NCI-H2196 treated with DMSO at 0.1 percent for 48 hours (cell line): Measurements from ENCODE around the gene CELF4.

Experiments
- DNase-seq: peaks from one replicate; lab custom pipeline; 2025; ENCODE audit not compliant: unreplicated experiment; lab: John Stamatoyannopoulos, UW

CELF4 gene

DNA sequence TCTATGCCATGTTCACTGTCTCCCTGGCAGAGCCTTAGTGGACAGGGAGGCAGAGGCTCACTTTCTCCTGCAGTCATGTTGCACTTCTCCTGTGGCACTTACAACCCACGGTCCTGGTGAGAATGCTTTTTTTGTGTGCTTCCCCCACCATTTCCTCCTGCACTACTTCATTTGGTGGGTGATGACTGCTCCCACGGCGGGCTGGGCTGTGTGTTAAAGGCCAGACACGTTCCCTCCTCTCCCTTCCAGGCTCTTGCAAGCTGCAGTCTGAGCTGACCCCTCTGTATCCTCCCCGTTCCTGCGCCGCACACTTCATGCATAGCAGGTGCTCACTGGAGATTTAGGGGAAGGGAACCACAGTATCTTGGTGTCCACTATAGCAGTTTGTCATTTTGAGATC, 170.5 kb downstream of the CELF4 start:
- no peak for DNase-seq

DNA sequence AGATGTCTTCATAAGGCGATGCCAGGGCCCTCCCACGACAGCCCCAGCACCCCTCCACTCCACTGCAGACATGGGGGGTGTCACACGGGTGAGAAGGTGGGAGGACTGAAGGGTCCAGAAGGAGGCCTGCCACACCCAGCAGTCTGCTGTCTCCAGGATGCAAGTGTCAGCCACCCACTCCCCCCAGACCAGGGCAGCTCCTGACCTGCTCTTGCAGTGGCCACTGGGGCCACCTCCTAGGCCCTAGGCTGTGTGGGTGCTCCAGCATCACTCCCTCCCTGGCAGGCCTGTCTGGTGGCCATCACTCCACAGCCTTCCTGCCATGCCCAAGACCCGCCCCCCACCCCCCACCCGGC, 171.0 kb downstream of the CELF4 start:
- no peak for DNase-seq

DNA sequence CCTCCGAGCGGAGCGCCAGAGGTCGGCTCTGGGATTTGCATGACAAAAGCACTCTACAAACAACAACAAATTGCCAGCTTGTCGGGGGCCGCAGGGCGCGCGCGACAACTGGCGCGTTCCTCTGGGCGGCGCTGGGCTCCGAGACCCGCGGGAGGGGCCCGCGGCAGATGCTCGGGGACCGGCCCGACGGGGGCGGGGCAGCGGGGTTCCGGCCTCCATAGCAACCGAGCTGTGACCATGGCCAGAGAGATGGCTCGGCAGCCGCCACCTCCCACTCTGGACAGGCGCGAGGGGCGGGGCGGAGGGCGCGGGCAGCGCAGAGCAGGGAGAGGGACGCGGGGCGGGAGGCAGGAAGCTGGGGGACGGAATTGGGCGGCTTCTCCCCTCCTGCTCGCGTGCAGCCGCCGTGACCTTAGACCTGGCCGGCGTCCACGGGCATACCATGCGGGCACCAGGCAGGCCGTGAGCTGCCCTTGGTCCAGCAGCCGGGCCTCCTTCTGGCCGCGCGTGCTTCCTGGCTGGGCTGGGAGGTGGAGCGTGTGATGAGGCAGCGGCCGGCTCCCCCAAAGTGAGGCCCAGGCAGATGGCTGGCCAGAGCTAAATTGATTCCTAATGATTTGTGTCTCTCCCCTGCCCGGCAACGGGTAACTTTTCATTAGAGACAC, 171.5 kb downstream of the CELF4 start:
- DNase-seq = peak; percentile 77

DNA sequence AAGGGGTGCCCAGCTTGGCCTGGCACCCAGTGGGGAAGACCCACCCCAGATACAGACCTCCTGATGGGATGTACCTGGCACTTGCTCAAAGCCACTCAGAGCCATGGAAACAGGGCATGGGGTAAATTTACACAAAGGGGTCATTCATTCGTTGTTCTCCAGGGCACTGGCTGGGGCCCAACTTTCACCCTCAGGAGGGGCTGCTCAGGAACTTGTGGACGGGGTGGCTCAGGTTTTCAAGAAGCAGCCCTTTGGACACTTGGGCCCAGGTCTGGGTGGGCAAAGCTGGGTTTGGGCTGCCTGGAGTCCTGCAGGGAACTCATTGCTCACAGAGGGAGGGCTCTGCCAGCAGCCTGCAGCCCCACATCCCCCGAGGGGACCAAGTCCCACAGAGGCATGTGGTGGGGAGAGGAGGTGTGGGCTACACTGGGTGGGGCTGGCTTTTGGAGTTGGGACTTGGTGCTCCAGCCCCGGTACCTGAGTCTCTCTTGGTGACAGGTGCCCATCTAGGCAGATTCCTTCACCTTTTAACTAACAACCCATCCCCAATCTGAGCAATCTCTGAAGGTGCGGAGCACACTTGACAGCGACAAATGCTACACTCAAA, 172.3 kb downstream of the CELF4 start:
- no peak for DNase-seq

DNA sequence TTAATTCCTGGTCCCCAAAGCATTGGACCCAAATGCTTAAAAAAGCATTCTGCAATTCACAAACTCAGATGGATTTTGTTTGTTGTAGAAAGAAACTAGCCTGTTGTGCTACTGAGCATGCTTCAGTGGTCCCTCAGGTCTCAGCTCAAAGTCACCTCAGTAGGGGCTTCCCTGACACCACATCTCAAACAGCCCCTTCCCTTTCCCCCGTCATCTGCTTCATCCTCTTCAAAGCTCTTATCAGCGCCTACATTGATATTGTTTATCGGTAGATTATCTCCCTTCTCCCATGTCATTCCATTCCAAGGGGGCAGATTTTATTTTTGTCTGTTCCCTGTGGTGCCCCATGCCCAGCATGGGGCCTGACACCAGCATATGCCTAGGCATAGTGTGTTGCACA, 172.9 kb downstream of the CELF4 start:
- no peak for DNase-seq

DNA sequence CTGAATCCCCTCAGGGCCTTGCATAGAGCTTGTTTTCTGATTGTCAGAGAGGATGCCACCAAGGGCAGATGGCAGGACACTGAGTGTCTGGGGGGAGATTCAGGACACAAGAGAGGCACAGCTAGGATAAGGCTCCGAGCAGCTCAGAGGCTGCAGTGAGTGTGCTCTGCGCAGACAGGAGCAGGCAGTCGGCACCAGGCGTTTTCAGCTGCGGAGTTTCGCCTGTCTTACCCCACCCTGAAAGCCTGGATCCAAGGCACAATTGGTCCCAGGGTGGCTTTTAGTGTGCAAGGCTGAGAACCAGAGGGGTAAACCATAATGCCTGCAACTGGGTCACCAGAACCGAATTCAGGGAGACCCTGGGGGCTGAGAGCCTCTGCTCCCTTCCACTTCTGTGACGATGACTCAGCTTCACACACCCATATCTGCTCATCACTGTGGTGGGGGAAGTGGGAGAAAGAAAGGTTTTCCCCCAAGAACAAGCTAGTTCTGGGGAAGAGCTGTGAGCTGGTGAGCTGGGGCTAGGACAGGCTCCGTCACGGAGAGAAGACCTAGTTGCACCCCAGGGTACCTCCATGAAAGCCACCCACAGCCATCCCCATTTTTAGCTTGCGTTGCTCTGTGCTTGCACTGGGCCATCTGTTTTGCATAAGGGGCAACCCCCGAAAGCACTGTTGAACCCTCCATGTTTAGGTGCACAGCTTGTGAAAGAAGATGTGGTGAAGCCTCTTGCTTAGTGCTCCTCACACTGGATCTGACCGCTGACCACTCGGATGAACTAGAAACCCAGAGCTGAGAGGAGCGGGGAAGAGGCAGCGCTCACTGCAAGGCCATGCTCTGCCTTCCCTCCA, 173.7 kb downstream of the CELF4 start:
- DNase-seq = no peak

DNA sequence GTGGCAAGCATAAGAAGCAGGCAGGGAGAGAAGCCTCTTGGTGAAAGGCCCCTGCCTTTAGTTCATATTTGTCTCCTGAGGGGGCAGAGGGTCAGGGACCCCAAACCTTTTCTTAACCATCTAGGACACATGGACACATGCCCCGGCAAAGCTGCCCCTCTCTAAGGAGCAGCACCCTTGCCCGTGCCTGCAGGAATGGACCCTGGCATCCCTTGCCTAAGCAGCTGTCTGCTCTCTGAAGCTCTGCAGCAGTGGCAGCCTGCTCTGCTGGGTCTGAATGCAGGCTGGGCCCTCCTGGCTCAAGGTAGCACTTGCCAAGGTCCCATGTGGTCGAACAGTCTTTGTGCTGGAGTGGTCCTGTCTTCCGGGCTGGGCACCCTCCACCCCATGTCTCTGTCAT, 174.4 kb downstream of the CELF4 start:
- DNase-seq = no peak

DNA sequence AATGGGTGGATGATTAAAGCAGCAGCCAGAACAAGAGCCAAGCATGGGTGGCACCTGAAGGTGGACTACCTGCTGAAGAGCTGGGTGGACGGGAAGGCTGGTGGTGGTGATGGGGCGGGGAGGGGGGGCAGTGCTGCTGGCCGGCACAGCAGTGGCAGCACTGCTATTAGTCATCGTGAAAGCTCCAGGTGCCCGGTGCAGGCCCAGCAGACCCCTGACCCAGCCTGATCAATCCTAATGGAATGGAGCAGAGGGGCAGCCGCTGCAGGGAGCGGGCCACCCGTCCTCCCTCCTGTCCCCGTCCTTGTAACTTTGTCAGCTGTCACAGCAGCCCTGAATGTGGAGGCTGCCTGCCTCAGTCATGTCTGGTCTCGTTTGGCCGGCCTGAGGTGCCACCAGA, 174.9 kb downstream of the CELF4 start:
- no peak for DNase-seq

DNA sequence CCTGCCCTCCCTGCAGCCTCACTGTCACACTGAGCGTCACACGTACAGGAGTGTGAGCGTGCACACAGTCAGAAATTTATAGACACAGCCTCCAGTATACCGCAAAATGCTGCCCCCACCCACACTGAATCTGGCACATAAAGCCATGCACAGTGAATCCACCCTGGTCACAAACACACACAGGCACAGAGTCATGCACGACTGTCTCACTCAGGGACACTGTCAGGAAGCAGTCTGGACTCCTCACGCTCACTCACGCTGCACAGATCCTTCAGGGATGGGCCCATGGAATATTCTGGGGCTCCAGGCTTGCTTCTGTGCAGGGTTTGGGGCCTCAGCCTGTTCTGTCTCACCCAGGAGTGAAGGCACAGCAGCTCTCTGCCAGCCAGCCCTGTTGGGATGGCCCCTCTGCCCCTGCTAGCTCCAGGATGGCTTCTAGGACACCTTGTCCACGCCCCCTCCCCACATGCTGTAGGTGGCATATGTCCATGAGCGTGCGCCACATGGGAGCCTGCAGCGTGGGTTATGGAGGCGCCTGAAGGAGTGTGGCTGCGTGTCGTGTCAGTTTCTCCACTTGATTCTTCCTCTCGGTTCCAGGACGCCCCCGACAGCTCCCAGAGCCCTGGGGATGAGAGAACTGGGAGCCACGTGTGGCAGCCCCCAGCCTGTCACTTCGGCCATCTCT, 175.8 kb downstream of the CELF4 start:
- no peak for DNase-seq

DNA sequence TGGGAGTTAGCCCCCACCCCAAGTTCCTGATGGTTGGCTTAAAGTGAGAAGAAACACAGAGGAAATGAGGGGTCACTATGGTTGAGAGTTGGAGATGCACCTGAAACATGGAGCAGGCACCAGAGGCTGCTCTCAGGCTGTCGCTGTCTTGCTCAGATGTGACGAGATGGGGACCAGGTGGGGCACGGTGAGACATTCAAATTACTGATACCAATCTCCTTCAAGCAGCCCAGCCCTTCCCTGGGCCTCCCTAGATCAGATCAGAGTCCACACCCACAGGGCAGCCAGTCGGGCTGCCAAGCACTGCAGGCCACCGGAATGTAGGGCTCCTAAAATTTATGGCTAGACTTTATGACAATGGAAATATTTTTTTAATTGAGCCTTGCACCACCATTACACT, 176.6 kb downstream of the CELF4 start:
- no peak for DNase-seq

DNA sequence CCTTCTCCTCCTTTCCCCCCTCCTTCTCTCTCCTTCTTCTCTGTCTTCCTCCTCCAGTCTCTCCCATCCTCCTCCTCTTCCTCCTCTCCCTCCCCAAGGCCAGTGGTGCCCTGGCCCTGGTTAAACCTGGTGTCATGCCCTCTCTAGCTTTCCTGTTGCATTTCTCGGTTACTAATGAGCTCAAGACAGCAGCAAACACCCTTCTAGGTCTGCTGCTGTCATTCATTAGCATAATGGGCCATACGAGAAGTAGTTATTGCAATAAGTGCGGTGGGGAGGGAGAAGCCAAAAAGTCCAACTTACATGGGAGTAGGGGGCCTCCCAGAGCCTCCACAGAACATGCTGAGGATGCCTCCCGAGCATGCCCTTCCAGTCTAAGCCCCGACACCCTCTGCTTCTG, 177.2 kb downstream of the CELF4 start:
- no peak for DNase-seq

DNA sequence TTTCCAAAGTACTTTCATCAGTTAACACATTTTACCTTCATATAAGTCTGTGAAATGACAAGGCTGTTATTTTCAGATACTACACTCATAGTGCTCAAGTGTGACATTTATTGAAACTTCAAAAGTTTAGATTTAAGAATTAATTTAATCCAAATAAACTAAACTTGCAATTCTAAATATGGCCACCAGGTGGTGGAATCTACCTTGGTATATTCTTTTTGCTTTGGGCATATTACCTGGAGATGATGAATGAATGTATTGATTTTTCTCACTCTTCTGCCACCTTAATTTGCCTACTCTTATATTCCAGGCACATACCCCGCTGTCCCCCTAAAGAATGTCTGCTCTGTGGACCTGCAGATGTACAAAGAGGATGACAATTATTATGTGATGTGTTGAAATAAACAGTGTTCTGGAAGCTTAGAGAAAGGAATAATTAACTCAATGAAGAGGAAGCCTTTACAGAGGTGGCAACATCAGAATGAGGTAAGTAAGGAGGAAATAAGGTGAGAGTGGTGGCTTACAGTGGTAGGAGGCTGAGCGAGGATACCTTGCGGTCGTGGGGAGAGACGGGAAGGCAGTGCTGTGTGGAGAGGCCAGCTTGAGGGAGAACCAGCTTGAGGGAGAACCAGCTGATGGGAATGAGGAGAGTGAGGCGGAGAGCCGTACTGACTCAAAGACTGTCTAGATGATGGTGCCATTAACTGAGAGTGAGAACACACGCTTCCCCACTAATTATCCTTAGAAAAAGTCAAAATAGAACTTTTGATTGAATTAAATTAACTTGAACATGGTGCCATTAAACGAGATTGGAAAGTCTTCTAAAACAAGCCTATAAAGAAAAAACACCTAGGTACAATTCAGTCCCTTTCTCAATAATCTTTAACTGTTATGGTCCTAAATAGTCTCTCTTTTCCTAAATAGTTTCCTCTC, 179.5 kb downstream of the CELF4 start:
- DNase-seq = no peak

DNA sequence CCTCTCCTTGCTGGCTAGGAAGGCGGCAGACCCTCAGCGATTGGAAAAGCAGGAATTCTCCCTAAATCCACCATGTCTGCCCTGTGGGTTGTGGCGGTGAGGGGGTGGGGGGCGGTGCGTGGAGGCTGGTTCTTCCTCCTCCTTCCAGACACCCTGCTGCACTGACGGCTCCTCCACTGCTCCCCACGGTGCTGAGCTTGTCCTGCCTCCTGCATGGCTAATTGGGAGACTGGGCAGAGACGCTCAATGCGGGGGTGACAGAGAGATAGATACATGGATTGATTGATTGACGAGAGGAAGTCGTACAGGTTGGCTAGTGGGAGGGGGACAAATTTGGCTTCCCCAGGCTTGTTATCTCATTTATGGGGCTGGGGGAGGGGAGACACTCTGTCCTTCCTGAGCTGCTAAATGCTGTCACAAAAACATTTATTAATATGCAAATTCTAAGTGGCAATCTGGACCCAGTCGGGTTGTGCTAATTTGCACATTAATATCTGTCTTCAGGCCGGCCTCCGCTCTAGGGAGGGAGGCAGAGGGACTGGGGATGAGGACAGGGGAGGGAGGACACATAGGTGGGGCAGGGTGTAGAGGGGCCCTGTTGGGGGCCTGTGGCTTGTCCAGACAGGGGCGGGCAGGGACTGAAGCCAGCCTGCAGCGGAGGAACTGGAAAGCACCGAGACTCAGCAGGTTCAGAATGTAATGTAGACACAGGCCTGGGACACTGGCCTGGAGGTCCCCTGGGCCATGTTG, 181.6 kb downstream of the CELF4 start:
- DNase-seq = no peak

DNA sequence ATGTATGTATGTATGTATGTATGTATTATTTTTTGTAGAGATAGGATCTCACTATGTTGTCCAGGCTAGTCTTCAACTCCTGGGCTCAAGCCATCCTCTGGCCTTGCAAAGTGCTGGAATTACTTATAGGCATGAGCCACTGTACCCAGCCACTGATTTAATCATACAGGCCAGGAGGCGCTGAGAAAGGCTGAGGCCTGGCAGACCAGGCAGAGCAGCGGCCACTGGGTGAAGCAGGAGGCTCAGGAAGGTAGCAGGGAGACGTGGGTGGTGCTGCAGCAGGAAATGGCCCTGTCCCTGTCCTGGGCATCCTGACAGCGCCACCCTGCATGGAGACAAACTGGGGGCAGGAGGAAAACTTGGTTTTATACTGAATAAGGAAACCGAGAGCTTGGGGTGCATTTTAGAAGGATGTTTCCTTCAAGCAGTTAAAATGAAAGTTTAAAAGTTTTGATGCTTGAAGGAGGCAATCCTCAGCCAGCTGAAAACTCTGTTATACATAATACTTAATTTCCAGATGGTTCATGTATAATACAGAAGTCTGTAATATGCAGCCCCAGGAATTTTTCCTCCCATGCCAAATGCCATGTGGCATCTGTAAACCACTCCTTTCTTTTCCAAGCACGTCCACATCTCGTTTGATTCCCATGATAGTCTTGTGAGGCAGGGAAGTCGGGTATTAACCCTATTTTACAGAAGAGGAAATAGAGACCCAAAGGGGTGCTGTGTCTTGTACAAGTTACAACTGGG, 182.4 kb downstream of the CELF4 start:
- no peak for DNase-seq

DNA sequence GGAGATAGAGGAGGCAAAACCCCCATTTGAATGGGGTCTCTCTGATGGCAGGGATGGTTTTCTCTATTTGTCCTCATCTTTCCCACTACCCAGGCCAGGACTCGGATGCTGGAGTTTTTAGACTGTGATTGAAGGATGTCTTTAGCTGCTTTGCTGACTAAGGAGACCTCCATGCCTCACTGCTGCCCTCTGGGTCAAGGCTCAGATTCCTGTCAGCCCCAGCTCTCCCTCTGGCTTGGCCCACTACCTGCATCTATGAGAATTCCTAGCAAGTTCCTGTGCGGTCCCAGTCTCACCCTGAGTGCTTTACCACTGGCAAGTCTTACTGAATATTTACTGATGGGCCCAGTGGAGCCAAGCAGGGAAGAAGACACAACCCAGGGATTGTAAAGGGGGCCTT, 184.0 kb downstream of the CELF4 start:
- no peak for DNase-seq

DNA sequence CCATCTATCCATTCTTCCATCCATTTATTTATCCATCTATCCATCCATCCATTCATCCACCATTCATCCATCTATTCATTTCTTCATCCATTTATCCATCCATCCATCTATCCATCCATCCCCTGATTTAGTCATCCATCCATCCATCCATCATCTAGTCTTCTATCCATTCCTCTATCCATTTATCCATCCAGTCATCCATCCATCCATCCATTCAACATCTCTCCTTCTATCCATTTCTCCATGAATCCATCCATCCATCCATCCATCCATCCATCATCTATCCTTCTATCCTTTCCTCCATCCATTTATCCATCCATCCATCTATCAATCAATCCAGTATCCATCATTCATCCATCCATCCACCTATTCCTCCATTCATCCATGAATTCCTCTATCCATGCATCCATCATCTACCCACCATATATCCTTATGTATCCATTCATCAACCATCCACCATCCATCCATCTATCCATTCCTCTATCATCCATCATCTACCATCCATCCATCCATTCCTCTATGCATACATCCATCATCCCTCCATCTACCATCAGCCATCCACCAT, 185.0 kb downstream of the CELF4 start:
- DNase-seq = no peak

DNA sequence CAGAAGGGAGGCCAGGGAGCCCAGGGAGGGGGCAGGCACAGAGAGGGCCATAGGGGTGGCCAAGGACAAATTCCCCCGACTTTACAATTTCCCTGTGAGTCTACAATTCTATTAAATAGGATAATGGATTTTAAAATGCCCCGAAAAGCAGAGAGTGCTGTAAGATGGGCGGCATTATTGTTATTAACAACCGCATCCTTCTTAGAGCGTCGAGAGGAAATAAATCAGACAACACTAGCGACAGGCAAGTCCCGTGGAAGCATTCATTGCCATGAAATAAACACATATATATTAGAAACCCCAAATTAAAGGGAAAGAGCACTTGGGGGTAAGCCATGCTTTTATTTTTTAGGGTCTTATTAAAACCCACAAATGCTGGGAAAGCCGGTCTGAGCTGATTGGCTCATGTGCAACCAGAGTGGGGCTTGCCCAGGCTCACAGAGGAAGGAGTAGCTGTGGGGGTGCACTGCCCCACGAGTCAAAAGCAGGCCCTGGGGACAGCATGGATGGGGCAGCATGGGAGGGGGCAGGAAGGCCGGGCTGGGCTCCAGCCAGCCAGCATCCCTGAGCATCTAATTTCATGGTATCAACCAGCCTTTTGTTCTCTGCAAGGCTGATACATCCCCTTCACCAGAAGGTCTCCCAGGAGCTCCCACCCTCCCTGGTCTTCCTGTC, 187.1 kb downstream of the CELF4 start:
- DNase-seq = no peak

DNA sequence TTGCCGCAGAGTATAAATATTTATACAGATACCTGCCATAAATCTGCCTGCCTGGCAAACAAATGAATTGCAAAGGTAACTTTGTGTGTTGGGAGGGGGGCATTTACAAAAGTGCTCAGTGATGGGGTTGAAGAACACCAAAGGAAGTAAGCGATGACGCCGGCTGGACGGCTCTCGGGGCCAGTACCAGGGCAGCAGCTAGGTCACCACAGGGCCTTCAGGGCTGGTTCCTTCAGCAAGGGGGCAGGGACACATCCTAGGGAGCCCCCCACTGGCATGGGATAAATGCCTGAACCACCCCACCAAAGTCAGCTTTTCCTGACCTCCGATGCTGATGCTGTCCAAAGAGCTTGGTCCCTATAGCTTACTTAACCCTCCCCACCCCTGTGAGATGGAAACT, 190.4 kb downstream of the CELF4 start:
- DNase-seq = no peak
